Heart right ventricle (tissue), 16 donors: ENCODE measurements around the gene PIK3C2G. TPM values are rescaled to one million over a fixed set of nuclear protein-coding genes. Genes with fewer than 3 reads are reported as not detected.

Experiments
- ATAC-seq, 8 donors: fragments of 200-7000 bp; cut with Tn5 transposase; one replicate each; pipeline ENCODE4 v1.9.1; 2020; ENCODE audit warnings: mild to moderate bottlenecking in 8 of 8, moderate library complexity in 8 of 8, moderate number of reproducible peaks in 1 of 8
- DNase-seq, 2 donors: peaks; one replicate each; pipeline ENCODE4 v3.0.0-alpha.2; 2020
- H3K27ac ChIP-seq, 10 donors: fragments of 200-600 bp; sonication (generic) in 2 of 10; one replicate each; pipeline versions ENCODE4 v1.5.0 to v1.8.0; 2020 to 2022; ENCODE audit warnings: mild to moderate bottlenecking in 3 of 10
- H3K27me3 ChIP-seq, 7 donors: fragments of 200-600 bp; one replicate each; pipeline ENCODE4 v1.8.0; 2021 to 2022; ENCODE audit warnings: mild to moderate bottlenecking in 2 of 7
- H3K36me3 ChIP-seq, 9 donors: fragments of 200-600 bp; sonication (generic) in 1 of 9; one replicate each; pipeline versions ENCODE4 v1.5.0 to v1.8.0; 2020 to 2022; ENCODE audit warnings: mild to moderate bottlenecking in 2 of 9
- H3K4me1 ChIP-seq, 9 donors: fragments of 200-600 bp; sonication (generic) in 1 of 9; one replicate each; pipeline versions ENCODE4 v1.5.0 to v1.8.0; 2020 to 2022; ENCODE audit warnings: mild to moderate bottlenecking in 4 of 9
- H3K4me3 ChIP-seq, 10 donors: fragments of 200-600 bp; sonication (generic) in 2 of 10; one replicate each; pipeline versions ENCODE4 v1.5.0 to v1.8.0; 2020 to 2022; ENCODE audit warnings: mild to moderate bottlenecking in 7 of 10, moderate library complexity in 2 of 10
- H3K9me3 ChIP-seq, 11 donors: fragments of 200-600 bp in 10 of 11; sonication (generic) in 2 of 11; one replicate each; pipeline versions ENCODE4 v1.5.0 to v1.8.0; 2013 to 2022; ENCODE audit warnings: mild to moderate bottlenecking in 2 of 11, control low read depth in 1 of 11, moderate library complexity in 1 of 11
- WGBS, 2 donors: extraction: QIAGEN DNeasy Blood & Tissue Kit; methylation state at CpG; one replicate each; pipeline ENCODE4 v1.1.7; 2013; ENCODE audit warnings: inconsistent platforms in 1 of 2; 5-methylcytosine and 5-hydroxymethylcytosine counted together
- intact Hi-C, 10 donors: fragments of 100-400 bp; cut with DNase I; formaldehyde crosslinking; loops; one replicate each; pipeline versions ENCODE4 v1.11.1 to v1.14.2; 2022
- polyA plus RNA-seq, 2 donors: library from polyadenylated mRNA; stranded (reverse); fragments of 200-250 nt; gene quantifications; one replicate each; pipeline ENCODE4 v1.2.3, GENCODE V29; 2013
- total RNA-seq, 10 donors: library from RNA; stranded (reverse); fragmentation: NEBNext Ultra II Directional in 3 of 10; extraction: Animal tissue kit (Norgen Biotek cat#: 25700) in 3 of 10; gene quantifications; one replicate each; pipeline versions ENCODE4 v1.2.1 to v1.2.4, GENCODE V29; 2021 to 2023
- TF ChIP-seq, protein P1 (sequence below), 9 donors: fragments of 200-600 bp; sonication (generic) in 2 of 9; IDR thresholded peaks; one replicate each; pipeline versions ENCODE4 v1.5.0 to v1.8.0; 2021 to 2022; ENCODE audit warnings: antibody characterized with exemption in 9 of 9, mild to moderate bottlenecking in 5 of 9, moderate library complexity in 1 of 9
- donor health status: Arrhythmogenic right ventricular cardiomyopathy.
- donor health status: ischemic (EF 13 %, LVEDD 7.1; RV severe dilation, severe dysfunction).
- donor health status: healthy with polysubstance abuse.
- donor health status: DM: no; HTN: yes; CAD: no.
- donor health status: DM: no; HTN: no; CAD: no.
- donor health status: ischemic (EF 25% LVEDD 6.9; RV normal size, moderate dysfunction).
- donor health status: ischemic (EF 25% LVEDD 5.7; RV mildly dilated, moderate dysfunction).
- donor health status: healthy.
- donor health status: DM: yes; HTN: yes; CAD: no.
- donor health status: Ischemic cardiomyopathy.
- donor health status: ischemic (EF 35%, LVEDD 5.7; RV mildly dilated, moderate dysfunction).
- donor health status: nonischemic (EF 11% LVEDD 7.7; RV severe dilation, severe dysfunction).
- donor health status: DM: yes; HTN: yes; CAD: no.
- donor health status: PGD.
- donor health status: ischemic (EF 29% LVEDD 5.4; RV normal size, mild dysfunction).
- donor health status: nonischemic (EF 23%, LVEDD 6.1; RV moderate dilation, normal function).

Gene PIK3C2G
- total and polyA plus RNA-seq, 12 donors, result not detected

DNA sequence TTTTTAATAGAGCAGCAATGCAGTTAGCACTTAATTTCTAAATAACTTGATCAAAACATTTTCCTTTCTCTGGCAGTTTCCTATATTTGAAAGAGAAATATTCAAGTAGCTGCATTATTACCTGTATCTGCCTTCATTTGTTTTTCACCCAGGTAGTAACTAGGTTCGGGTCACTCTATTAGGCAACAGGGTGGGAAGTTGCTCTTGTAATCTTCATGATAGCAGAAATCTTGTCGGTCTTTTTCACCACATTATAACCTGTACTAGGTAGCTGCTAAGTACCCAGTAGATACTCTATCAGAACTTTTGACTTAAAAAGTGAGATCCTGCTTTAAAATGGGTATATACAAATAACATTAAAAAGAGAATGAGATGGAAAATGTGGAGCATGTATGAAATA is 2.4 kb upstream of the PIK3C2G start:
- Histone ChIP-seq H3K9me3 (no peaks in the 10 kb centered on the region), H3K36me3 (no peaks in the 10 kb centered on the region), H3K4me1 (no peaks in the 10 kb centered on the region), H3K27me3 (no peaks in the 10 kb centered on the region), H3K4me3 (no peak overlapping the region), H3K27ac (no peak overlapping the region)
- ATAC-seq, result no peak
- TF ChIP-seq, protein P1, sequence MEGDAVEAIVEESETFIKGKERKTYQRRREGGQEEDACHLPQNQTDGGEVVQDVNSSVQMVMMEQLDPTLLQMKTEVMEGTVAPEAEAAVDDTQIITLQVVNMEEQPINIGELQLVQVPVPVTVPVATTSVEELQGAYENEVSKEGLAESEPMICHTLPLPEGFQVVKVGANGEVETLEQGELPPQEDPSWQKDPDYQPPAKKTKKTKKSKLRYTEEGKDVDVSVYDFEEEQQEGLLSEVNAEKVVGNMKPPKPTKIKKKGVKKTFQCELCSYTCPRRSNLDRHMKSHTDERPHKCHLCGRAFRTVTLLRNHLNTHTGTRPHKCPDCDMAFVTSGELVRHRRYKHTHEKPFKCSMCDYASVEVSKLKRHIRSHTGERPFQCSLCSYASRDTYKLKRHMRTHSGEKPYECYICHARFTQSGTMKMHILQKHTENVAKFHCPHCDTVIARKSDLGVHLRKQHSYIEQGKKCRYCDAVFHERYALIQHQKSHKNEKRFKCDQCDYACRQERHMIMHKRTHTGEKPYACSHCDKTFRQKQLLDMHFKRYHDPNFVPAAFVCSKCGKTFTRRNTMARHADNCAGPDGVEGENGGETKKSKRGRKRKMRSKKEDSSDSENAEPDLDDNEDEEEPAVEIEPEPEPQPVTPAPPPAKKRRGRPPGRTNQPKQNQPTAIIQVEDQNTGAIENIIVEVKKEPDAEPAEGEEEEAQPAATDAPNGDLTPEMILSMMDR (IDR thresholded peaks at IDR 0.05), result no peak
- no peak for DNase-seq
- intact Hi-C loops, result loop anchor here in 3 of 10 donors (10.0 kb wide), 3 partner anchors 56 to 1026 kb away; no protein-coding TSS in a partner anchor
- 86% methylated on average over 2 of the region's 2 CpGs for WGBS, 2 donors

DNA sequence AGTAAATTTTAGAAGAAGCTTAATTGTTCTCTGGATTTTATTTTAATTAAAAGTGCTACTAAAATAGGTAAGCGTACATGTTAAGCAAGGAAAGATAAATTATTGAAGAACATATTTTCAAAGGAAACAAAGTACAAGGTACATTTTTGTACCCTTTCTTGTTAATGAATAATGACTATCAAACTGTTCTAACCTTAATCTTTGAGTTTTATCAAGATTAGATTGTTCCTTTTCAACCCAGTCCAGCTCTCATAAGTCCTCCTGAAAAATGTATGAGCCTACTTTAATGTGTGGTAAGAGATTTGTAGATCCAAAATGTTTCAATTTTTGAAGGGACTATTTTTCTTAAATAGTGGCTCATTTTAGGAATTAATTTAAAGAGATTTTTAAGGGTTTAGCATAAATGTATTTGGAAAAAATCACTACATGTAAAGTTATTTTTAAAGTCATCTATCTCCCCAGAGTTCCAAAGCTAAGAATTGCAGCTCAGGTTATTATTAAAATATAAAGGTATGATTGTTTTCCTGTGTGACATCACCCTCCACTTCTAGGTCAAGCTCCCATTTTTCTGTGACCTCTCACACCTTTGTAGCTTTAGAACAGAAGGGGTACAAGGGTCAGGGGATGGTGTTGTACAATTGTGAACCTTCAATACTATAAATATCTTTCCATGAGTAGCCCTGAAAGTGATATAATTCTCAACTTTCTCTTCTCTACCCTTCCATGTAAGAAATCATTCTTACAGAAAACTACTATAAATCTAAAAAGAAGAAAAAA is 1.2 kb upstream of the PIK3C2G start:
- 96 to 98% methylated on average over 1 of the region's 1 CpG for WGBS, 2 donors
- TF ChIP-seq, protein P1 (IDR thresholded peaks at IDR 0.05), result no peak
- intact Hi-C loops, result loop anchor here in 3 of 10 donors (10.0 kb wide), 3 partner anchors 55 to 1025 kb away; no protein-coding TSS in a partner anchor

DNA sequence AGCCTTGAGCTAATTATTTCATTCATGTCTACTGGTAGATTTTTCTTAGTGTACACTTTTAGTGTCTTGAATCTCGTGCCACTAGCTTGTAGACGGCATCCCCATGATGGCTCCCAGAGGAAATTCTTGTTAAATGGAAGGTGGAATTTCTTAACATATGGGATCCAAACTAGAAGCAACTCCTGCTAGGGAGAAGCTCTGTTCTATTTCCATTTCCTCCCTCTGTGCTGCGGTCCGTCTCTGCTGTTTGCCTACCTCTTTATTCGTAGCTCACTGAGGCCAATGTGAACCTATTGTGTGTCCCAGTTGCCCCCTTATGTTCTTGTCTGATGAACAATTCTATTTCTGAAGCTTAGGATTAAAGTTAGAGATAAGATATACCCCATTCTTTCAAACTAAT is 588 bp downstream of the PIK3C2G start:
- TF ChIP-seq, protein P1 (IDR thresholded peaks at IDR 0.05), result no peak
- Histone ChIP-seq H3K36me3 (no peaks in the 10 kb centered on the region), H3K9me3 (no peaks in the 10 kb centered on the region), H3K4me3 (no peak overlapping the region), H3K27me3 (no peaks in the 10 kb centered on the region), H3K27ac (no peak overlapping the region), H3K4me1 (no peaks in the 10 kb centered on the region)
- intact Hi-C loops, result no loop called here
- DNase-seq (no peak), ATAC-seq (no peak)
- 84 to 88% methylated on average over 5 of the region's 5 CpGs for WGBS, 2 donors

More for the DNA sequence above, 1.2 kb upstream of the PIK3C2G start:
- Histone ChIP-seq H3K36me3 (no peaks in the 10 kb centered on the region), H3K9me3 (no peaks in the 10 kb centered on the region), H3K27ac (no peak overlapping the region), H3K4me1 (no peaks in the 10 kb centered on the region), H3K27me3 (no peaks in the 10 kb centered on the region), H3K4me3 (no peak overlapping the region)
- DNase-seq, result no peak
- ATAC-seq, result no peak

DNA sequence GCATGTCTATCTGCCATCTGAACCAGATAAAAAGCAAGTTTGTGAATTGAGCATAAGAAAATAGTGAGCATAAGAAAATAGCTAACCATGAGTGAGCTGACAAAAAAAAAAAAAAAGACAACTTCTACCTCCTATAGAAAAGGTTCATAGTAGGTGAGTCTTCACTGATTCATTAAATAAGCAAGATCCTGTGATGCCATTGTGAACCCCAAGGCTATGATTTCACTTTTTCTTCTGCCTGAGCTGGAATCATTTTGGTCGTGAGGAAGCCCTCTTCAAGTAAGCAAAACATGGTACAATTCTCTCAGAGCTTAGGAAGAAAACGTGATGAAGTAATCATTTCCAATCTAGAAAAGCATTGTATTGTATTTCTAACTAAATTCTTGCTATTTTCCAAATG is 1.2 kb downstream of the PIK3C2G start:
- Histone ChIP-seq H3K4me3 (no peak overlapping the region), H3K27me3 (no peaks in the 10 kb centered on the region), H3K9me3 (no peaks in the 10 kb centered on the region), H3K27ac (no peak overlapping the region), H3K4me1 (no peaks in the 10 kb centered on the region), H3K36me3 (no peaks in the 10 kb centered on the region)
- no peak for DNase-seq
- 65 to 68% methylated on average over 2 of the region's 2 CpGs for WGBS, 2 donors
- intact Hi-C loops, result no loop called here
- ATAC-seq, result no peak
- TF ChIP-seq, protein P1 (IDR thresholded peaks at IDR 0.05), result no peak
